Loucy (cell line): ENCODE results near the gene DLG2.

ENCODE experiments used
- H2AFZ ChIP-seq: fragments of 200-600 bp; sonication (generic); 2 replicates; pipeline ENCODE4 v1.6.0; 2016; ENCODE audit warnings: antibody characterized with exemption, mild to moderate bottlenecking, low read length, moderate library complexity
- H3F3A ChIP-seq: fragments of 200-600 bp; 2 replicates; pipeline ENCODE4 v1.6.0; 2016; ENCODE audit warnings: antibody characterized with exemption, low read depth, mild to moderate bottlenecking
- H3K27me3 ChIP-seq: fragments of 200-600 bp; sonication (generic); 2 replicates; pipeline ENCODE4 v1.6.1; 2014; ENCODE audit warnings: low read length, mild to moderate bottlenecking; ENCODE audit not compliant: insufficient read depth, poor library complexity, severe bottlenecking
- H3K36me3 ChIP-seq: fragments of 200-600 bp; sonication (generic); 2 replicates; pipeline ENCODE4 v1.6.1; 2016; ENCODE audit warnings: low read length; ENCODE audit not compliant: insufficient read depth
- H3K4me1 ChIP-seq: fragments of 200-600 bp; sonication (generic); 2 replicates; pipeline ENCODE4 v1.5.1; 2014; ENCODE audit warnings: low read length, mild to moderate bottlenecking; ENCODE audit not compliant: insufficient read depth, poor library complexity, severe bottlenecking
- H3K4me2 ChIP-seq: fragments of 200-600 bp; sonication (generic); 2 replicates; pipeline ENCODE4 v1.6.0; 2014; ENCODE audit warnings: antibody characterized with exemption, low read length, low read depth, mild to moderate bottlenecking; ENCODE audit not compliant: poor library complexity, severe bottlenecking
- H3K4me3 ChIP-seq: fragments of 200-600 bp; sonication (generic); 2 replicates; pipeline ENCODE4 v1.5.1; 2014; ENCODE audit warnings: low read length, mild to moderate bottlenecking, mixed read lengths; ENCODE audit not compliant: poor library complexity, severe bottlenecking
- H3K79me2 ChIP-seq: fragments of 200-600 bp; sonication (generic); 2 replicates; pipeline ENCODE4 v1.6.1; 2014; ENCODE audit warnings: low read length; ENCODE audit not compliant: insufficient read depth
- H3K9ac ChIP-seq: fragments of 200-600 bp; sonication (generic); 2 replicates; pipeline ENCODE4 v1.6.0; 2014; ENCODE audit warnings: mild to moderate bottlenecking, low read depth, low read length, moderate library complexity; ENCODE audit not compliant: poor library complexity, severe bottlenecking
- H3K9me2 ChIP-seq: fragments of 200-600 bp; sonication (generic); replicated peaks from 2 replicates; pipeline ENCODE4 v1.6.1; 2016; ENCODE audit warnings: low read depth, low read length, mixed read lengths
- H3K9me3 ChIP-seq: fragments of 200-600 bp; sonication (generic); 2 replicates; pipeline ENCODE4 v1.6.1; 2014; ENCODE audit warnings: mild to moderate bottlenecking, antibody characterized with exemption, low read length, low read depth; ENCODE audit not compliant: insufficient read depth
- H4K20me1 ChIP-seq: fragments of 200-600 bp; sonication (generic); 2 replicates; pipeline ENCODE4 v1.6.0; 2014; ENCODE audit warnings: antibody characterized with exemption, low read length, mild to moderate bottlenecking; ENCODE audit not compliant: insufficient read depth, poor library complexity, severe bottlenecking
- CTCF ChIP-seq: fragments of 200-600 bp; sonication (generic); conservative IDR thresholded peaks from 2 replicates; pipeline ENCODE4 v1.5.1; 2014; ENCODE audit warnings: mild to moderate bottlenecking, antibody characterized with exemption, low read length
- EZH2phosphoT487 ChIP-seq: fragments of 200-600 bp; IDR thresholded peaks from 2 replicates; pipeline ENCODE4 v1.6.1; 2018; ENCODE audit warnings: antibody characterized with exemption, mild to moderate bottlenecking, moderate library complexity, borderline replicate concordance

The DLG2 gene

GRCh38 chr11:85299258-85299942 is 327.7 kb downstream of the DLG2 start:
- no peaks in the 10 kb centered on the region for H3K36me3 ChIP-seq
- H3K9me2 ChIP-seq: no peaks in the 10 kb centered on the region
- H2AFZ ChIP-seq: no peak overlapping the region
- H3K4me1 ChIP-seq: no peaks in the 10 kb centered on the region
- no peaks in the 10 kb centered on the region for H3K27me3 ChIP-seq
- TF ChIP-seq CTCF (no peak), EZH2phosphoT487 (no peak)
- no peaks in the 10 kb centered on the region for H4K20me1 ChIP-seq
- no peaks in the 10 kb centered on the region for H3F3A ChIP-seq
- H3K9ac ChIP-seq: no peak overlapping the region
- H3K79me2 ChIP-seq: no peaks in the 10 kb centered on the region
- H3K9me3 ChIP-seq: no peaks in the 10 kb centered on the region
- H3K4me2 ChIP-seq: no peak overlapping the region
- H3K4me3 ChIP-seq: no peak overlapping the region

DNA sequence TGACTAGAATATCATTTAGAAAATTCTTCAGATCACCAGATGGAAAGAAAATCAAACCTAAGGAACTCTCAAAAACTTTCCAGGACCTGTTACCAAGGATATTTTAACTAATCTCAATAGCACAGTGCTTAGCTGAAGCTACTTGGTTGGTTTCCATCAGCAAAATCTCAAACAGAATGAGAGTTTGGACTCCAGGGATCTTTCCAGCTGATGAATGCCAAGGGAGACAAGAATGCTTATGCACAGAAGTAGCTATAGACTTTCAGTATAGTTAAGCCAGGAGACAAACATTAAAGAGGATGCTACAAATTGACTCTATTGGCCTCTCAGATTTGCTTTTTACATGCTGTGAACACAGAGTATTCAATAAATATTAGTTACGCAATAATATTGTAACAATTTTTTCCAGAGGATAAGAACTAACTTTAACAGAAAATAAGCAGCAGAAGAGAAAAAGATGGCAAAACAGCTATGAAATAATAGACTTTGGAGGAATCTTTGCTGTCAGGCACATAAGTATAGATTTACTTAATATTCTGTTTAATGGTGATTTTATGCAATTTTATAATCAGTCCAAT is 331.4 kb downstream of the DLG2 start:
- no peak overlapping the region for H2AFZ ChIP-seq
- H3F3A ChIP-seq: no peaks in the 10 kb centered on the region
- no peaks in the 10 kb centered on the region for H4K20me1 ChIP-seq
- no peaks in the 10 kb centered on the region for H3K4me1 ChIP-seq
- no peaks in the 10 kb centered on the region for H3K27me3 ChIP-seq
- H3K9me3 ChIP-seq: no peaks in the 10 kb centered on the region
- H3K36me3 ChIP-seq: no peaks in the 10 kb centered on the region
- TF ChIP-seq EZH2phosphoT487 (no peak), CTCF (no peak)
- no peak overlapping the region for H3K4me3 ChIP-seq
- no peak overlapping the region for H3K4me2 ChIP-seq
- no peaks in the 10 kb centered on the region for H3K9me2 ChIP-seq
- H3K9ac ChIP-seq: no peak overlapping the region
- no peaks in the 10 kb centered on the region for H3K79me2 ChIP-seq

DNA sequence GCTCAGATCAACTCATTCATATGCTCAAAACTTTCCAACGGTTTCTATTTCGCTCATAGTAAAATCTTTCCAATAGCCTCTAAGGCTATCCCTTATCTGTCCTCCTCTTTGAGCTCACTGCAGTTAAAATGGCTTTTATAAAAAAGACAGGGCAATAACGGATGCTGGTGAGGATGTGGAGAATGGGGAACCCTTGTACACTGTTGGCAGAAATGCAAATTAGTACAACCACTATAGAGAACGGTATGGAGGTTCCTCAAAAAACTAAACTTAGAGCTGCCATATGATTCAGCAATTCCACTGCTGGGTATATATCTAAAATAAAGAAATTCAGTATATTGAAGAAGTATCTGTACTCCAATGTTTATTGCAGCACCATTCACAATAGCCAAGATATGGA is 345.6 kb downstream of the DLG2 start:
- Histone ChIP-seq H3K4me2 (no peak overlapping the region), H3K36me3 (no peaks in the 10 kb centered on the region), H3K27me3 (no peaks in the 10 kb centered on the region), H3K4me1 (no peaks in the 10 kb centered on the region), H3K9me3 (no peaks in the 10 kb centered on the region), H3F3A (no peaks in the 10 kb centered on the region), H2AFZ (no peak overlapping the region), H3K9ac (no peak overlapping the region), H3K9me2 (no peaks in the 10 kb centered on the region), H3K79me2 (no peaks in the 10 kb centered on the region), H4K20me1 (no peaks in the 10 kb centered on the region), H3K4me3 (no peak overlapping the region)
- no peak for TF ChIP-seq CTCF
- no peak for TF ChIP-seq EZH2phosphoT487
